Measurements from ENCODE around the gene SBF2.

Gene SBF2

DNA sequence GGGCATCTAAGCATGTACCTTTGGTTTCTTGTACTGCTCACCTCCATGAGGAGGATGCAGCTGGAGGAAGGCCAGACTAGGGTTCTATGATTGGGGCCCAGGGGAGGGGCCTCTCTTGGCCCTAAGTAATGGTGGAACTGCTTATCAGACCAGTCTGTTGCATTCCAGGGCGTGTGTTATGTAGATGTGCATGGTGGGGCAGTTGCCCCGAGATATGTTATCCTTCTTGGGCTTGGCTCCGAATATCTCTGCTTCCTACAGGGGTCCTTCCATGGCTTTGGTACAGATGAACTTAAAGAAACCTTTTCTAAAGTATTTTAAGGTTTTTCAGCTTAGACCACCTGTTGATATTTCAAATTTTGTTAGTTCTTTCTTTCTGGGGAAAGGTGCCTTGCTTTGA is 504.1 kb downstream of the SBF2 start:
- Histone ChIP-seq H3K27me3 (ENCODE audit: low read depth, low read length) (no peaks in the 10 kb centered on the region), H3K9ac (ENCODE audit: low read length) (no peak overlapping the region), H3K27ac (ENCODE audit: low read length) (no peak overlapping the region), H3K4me2 (ENCODE audit: low read length) (no peak overlapping the region), H2AFZ (ENCODE audit: low read depth, low read length) (no peak overlapping the region), H4K20me1 (ENCODE audit: insufficient read depth, low read length) (no peaks in the 10 kb centered on the region), H3K79me2 (ENCODE audit: low read length) (no peaks in the 10 kb centered on the region), H3K4me3 (ENCODE audit: low read length) (no peak overlapping the region), H3K4me1 (ENCODE audit: low read length) (no peaks in the 10 kb centered on the region), H3K36me3 (replicated peaks; ENCODE audit: low read depth, low read length) (peaks cover 4% of the 10 kb centered on the region), H3K9me3 (ENCODE audit: insufficient read depth, low read length) (no peaks in the 10 kb centered on the region)
- TF ChIP-seq, protein P1, sequence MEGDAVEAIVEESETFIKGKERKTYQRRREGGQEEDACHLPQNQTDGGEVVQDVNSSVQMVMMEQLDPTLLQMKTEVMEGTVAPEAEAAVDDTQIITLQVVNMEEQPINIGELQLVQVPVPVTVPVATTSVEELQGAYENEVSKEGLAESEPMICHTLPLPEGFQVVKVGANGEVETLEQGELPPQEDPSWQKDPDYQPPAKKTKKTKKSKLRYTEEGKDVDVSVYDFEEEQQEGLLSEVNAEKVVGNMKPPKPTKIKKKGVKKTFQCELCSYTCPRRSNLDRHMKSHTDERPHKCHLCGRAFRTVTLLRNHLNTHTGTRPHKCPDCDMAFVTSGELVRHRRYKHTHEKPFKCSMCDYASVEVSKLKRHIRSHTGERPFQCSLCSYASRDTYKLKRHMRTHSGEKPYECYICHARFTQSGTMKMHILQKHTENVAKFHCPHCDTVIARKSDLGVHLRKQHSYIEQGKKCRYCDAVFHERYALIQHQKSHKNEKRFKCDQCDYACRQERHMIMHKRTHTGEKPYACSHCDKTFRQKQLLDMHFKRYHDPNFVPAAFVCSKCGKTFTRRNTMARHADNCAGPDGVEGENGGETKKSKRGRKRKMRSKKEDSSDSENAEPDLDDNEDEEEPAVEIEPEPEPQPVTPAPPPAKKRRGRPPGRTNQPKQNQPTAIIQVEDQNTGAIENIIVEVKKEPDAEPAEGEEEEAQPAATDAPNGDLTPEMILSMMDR (IDR thresholded peaks at IDR 0.05; ENCODE audit: low read depth, low read length): no peak
- no peak for TF ChIP-seq EZH2phosphoT487 (IDR thresholded peaks at IDR 0.05; ENCODE audit: low read depth)

DNA sequence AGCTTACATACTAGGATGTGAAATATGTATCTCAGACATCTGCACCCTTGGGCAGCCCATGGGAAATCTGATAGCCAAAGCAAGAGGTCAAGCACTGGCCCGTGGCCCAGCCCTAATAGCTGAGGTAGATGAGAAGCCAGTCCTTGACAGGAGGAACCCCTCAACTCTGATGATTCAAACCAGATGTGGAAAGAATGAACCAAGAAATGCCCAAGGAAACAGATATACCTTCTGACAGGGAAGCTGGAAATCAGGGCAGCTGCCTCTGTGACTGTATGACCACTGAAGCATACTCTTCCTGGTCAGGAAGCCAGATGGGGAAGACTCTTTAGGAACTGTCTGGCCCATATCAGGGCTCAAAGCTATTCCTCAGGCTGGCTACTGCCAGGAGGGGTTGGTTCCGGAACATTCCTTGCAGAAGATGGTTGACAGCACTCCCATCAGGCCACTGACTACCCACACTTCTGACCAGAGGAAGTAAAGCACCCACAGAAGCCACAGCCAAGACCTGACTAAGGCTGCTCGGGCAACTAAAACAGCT is 506.0 kb downstream of the SBF2 start:
- Histone ChIP-seq H3K27ac (ENCODE audit: low read length) (no peak overlapping the region), H3K9ac (ENCODE audit: low read length) (no peak overlapping the region), H3K27me3 (ENCODE audit: low read depth, low read length) (no peaks in the 10 kb centered on the region), H3K4me2 (ENCODE audit: low read length) (no peak overlapping the region), H3K9me3 (ENCODE audit: insufficient read depth, low read length) (no peaks in the 10 kb centered on the region), H2AFZ (ENCODE audit: low read depth, low read length) (no peak overlapping the region), H3K36me3 (replicated peaks; ENCODE audit: low read depth, low read length) (peaks cover 5% of the 10 kb centered on the region), H3K4me1 (ENCODE audit: low read length) (no peaks in the 10 kb centered on the region), H3K79me2 (ENCODE audit: low read length) (no peaks in the 10 kb centered on the region), H3K4me3 (ENCODE audit: low read length) (no peak overlapping the region), H4K20me1 (ENCODE audit: insufficient read depth, low read length) (no peaks in the 10 kb centered on the region)
- TF ChIP-seq, protein P1 (IDR thresholded peaks at IDR 0.05; ENCODE audit: low read depth, low read length): no peak
- no peak for TF ChIP-seq EZH2phosphoT487 (IDR thresholded peaks at IDR 0.05; ENCODE audit: low read depth)

- Histone ChIP-seq H2AFZ (ENCODE audit: low read depth, low read length) (no peak overlapping the region), H3K4me3 (ENCODE audit: low read length) (no peak overlapping the region), H3K79me2 (ENCODE audit: low read length) (no peaks in the 10 kb centered on the region), H3K9me3 (ENCODE audit: insufficient read depth, low read length) (no peaks in the 10 kb centered on the region), H3K9ac (ENCODE audit: low read length) (no peak overlapping the region), H3K36me3 (replicated peaks; ENCODE audit: low read depth, low read length) (peaks cover 5% of the 10 kb centered on the region), H3K4me2 (ENCODE audit: low read length) (no peak overlapping the region), H3K4me1 (ENCODE audit: low read length) (no peaks in the 10 kb centered on the region), H3K27me3 (ENCODE audit: low read depth, low read length) (no peaks in the 10 kb centered on the region), H4K20me1 (ENCODE audit: insufficient read depth, low read length) (no peaks in the 10 kb centered on the region), H3K27ac (ENCODE audit: low read length) (no peak overlapping the region)
- TF ChIP-seq, protein P1 (IDR thresholded peaks at IDR 0.05; ENCODE audit: low read depth, low read length): no peak
- TF ChIP-seq EZH2phosphoT487 (IDR thresholded peaks at IDR 0.05; ENCODE audit: low read depth): no peak
Observed at GRCh38 chr11:9787260-9787659, 506.8 kb downstream of the SBF2 start.

GRCh38 chr11:9784602-9785315 is 509.3 kb downstream of the SBF2 start:
- no peak overlapping the region for H3K4me2 ChIP-seq (ENCODE audit: low read length)
- H3K4me1 ChIP-seq (ENCODE audit: low read length): no peaks in the 10 kb centered on the region
- no peak overlapping the region for H3K27ac ChIP-seq (ENCODE audit: low read length)
- H3K9me3 ChIP-seq (ENCODE audit: insufficient read depth, low read length): no peaks in the 10 kb centered on the region
- no peaks in the 10 kb centered on the region for H4K20me1 ChIP-seq (ENCODE audit: insufficient read depth, low read length)
- no peaks in the 10 kb centered on the region for H3K79me2 ChIP-seq (ENCODE audit: low read length)
- H2AFZ ChIP-seq (ENCODE audit: low read depth, low read length): no peak overlapping the region
- H3K27me3 ChIP-seq (ENCODE audit: low read depth, low read length): no peaks in the 10 kb centered on the region
- TF ChIP-seq, protein P1 (IDR thresholded peaks at IDR 0.05; ENCODE audit: low read depth, low read length): no peak
- no peak for TF ChIP-seq EZH2phosphoT487 (IDR thresholded peaks at IDR 0.05; ENCODE audit: low read depth)
- H3K4me3 ChIP-seq (ENCODE audit: low read length): no peak overlapping the region
- peaks cover 9% of the 10 kb centered on the region for H3K36me3 ChIP-seq (replicated peaks; ENCODE audit: low read depth, low read length)
- no peak overlapping the region for H3K9ac ChIP-seq (ENCODE audit: low read length)
